HEK293 (cell line): ENCODE results near the gene CDX2.

Source experiments
- CTCF ChIA-PET: fragments of 350-600 bp; formaldehyde crosslinking; extraction: SDS; loops from one replicate; lab custom pipeline; 2021; ENCODE audit warnings: antibody characterized with exemption; lab: Yijun Ruan, JAX
- POLR2A ChIA-PET: fragments of 300-600 bp; formaldehyde crosslinking; extraction: SDS; loops from one replicate; lab custom pipeline; 2020; ENCODE audit warnings: antibody characterized with exemption, inconsistent platforms; lab: Yijun Ruan, JAX
- H3K27ac ChIP-seq: fragments of 200-500 bp; sonication (Bioruptor generic); 2 replicates; pipeline ENCODE4 v1.5.1; 2014; ENCODE audit warnings: low read depth, low read length, control low read depth, inconsistent platforms; ENCODE audit errors: extremely low read depth
- H3K36me3 ChIP-seq, 2 experiments: fragments of 200-500 bp in 1 of 2; sonication (Bioruptor generic) in 1 of 2; 1 replicate in 1 of 2; 2 replicates in 1 of 2; pipeline ENCODE4 v1.5.1; 2014 to 2017; ENCODE audit warnings: inconsistent platforms in 2 of 2, low read length in 2 of 2; ENCODE audit not compliant: control insufficient read depth in 2 of 2, insufficient read depth in 1 of 2
- H3K4me1 ChIP-seq: fragments of 200-500 bp; sonication (Bioruptor generic); 2 replicates; pipeline ENCODE4 v1.5.1; 2014; ENCODE audit warnings: mild to moderate bottlenecking, low read length, inconsistent platforms; ENCODE audit not compliant: control insufficient read depth, insufficient read depth
- H3K4me3 ChIP-seq: 2 replicates; pipeline ENCODE4 v1.5.1; 2011; ENCODE audit warnings: low read depth, mild to moderate bottlenecking, control low read depth, low read length, moderate library complexity
- H3K9me3 ChIP-seq: fragments of 200-500 bp; sonication (Bioruptor generic); 2 replicates; pipeline ENCODE4 v1.5.1; 2014; ENCODE audit warnings: low read depth, low read length, inconsistent platforms; ENCODE audit not compliant: control insufficient read depth, insufficient read depth
- BCL11B ChIP-seq: fragments of 450-650 bp; formaldehyde crosslinking; IDR thresholded peaks from 2 replicates; pipeline ENCODE4 v1.5.1; 2016; ENCODE audit warnings: low read depth, missing biosample characterization, missing genetic modification characterization
- GFI1B ChIP-seq: fragments of 450-650 bp; formaldehyde crosslinking; IDR thresholded peaks from 2 replicates; pipeline ENCODE4 v1.5.1; 2016; ENCODE audit warnings: missing biosample characterization, missing genetic modification characterization
- HOXC10 ChIP-seq: sonication (generic); formaldehyde crosslinking; IDR thresholded peaks from 2 replicates; pipeline ENCODE4 v1.8.1; 2023; ENCODE audit warnings: mild to moderate bottlenecking, missing genetic modification reagents
- KLF7 ChIP-seq: fragments of 450-650 bp; formaldehyde crosslinking; IDR thresholded peaks from 2 replicates; pipeline ENCODE4 v1.5.1; 2016; ENCODE audit warnings: missing biosample characterization, missing genetic modification characterization, borderline replicate concordance
- SCRT1 ChIP-seq: fragments of 450-650 bp; formaldehyde crosslinking; IDR thresholded peaks from 2 replicates; pipeline ENCODE4 v1.5.1; 2016; ENCODE audit warnings: missing biosample characterization, missing genetic modification characterization, borderline replicate concordance
- SCRT2 ChIP-seq: fragments of 450-650 bp; formaldehyde crosslinking; IDR thresholded peaks from 2 replicates; pipeline ENCODE4 v1.5.1; 2016; ENCODE audit warnings: missing biosample characterization, missing genetic modification characterization
- SETDB1 ChIP-seq: IDR thresholded peaks from one replicate; pipeline ENCODE4 v1.6.1; 2017; ENCODE audit warnings: mild to moderate bottlenecking, low read length, moderate library complexity, mixed read lengths; ENCODE audit not compliant: insufficient read length
- ZBTB21 ChIP-seq: fragments of 450-650 bp; formaldehyde crosslinking; IDR thresholded peaks from 2 replicates; pipeline ENCODE4 v1.5.1; 2017; ENCODE audit warnings: missing biosample characterization, missing genetic modification characterization
- ZBTB48 ChIP-seq: fragments of 450-650 bp; formaldehyde crosslinking; IDR thresholded peaks from 2 replicates; pipeline ENCODE4 v1.5.1; 2016; ENCODE audit warnings: missing biosample characterization, missing genetic modification characterization
- ZFP3 ChIP-seq: fragments of 450-650 bp; formaldehyde crosslinking; IDR thresholded peaks from 2 replicates; pipeline ENCODE4 v1.5.1; 2016; ENCODE audit warnings: low read depth, missing biosample characterization, missing genetic modification characterization
- ZFP37 ChIP-seq: fragments of 450-650 bp; formaldehyde crosslinking; IDR thresholded peaks from 2 replicates; pipeline ENCODE4 v1.5.1; 2016; ENCODE audit warnings: missing biosample characterization, missing genetic modification characterization
- ZNF16 ChIP-seq: fragments of 450-650 bp; formaldehyde crosslinking; IDR thresholded peaks from 2 replicates; pipeline ENCODE4 v1.5.1; 2016; ENCODE audit warnings: low read depth, missing biosample characterization, missing genetic modification characterization
- ZNF169 ChIP-seq: fragments of 450-650 bp; formaldehyde crosslinking; IDR thresholded peaks from 2 replicates; pipeline ENCODE4 v1.5.1; 2016; ENCODE audit warnings: missing biosample characterization, missing genetic modification characterization
- ZNF18 ChIP-seq: fragments of 450-650 bp; formaldehyde crosslinking; IDR thresholded peaks from 2 replicates; pipeline ENCODE4 v1.5.1; 2016; ENCODE audit warnings: missing biosample characterization, missing genetic modification characterization
- ZNF23 ChIP-seq: fragments of 450-650 bp; formaldehyde crosslinking; IDR thresholded peaks from 2 replicates; pipeline ENCODE4 v1.5.1; 2016; ENCODE audit warnings: missing biosample characterization, missing genetic modification characterization, borderline replicate concordance
- ZNF266 ChIP-seq: fragments of 450-650 bp; formaldehyde crosslinking; IDR thresholded peaks from 2 replicates; pipeline ENCODE4 v1.5.1; 2016; ENCODE audit warnings: missing biosample characterization, missing genetic modification characterization, low read depth
- ZNF335 ChIP-seq: fragments of 450-650 bp; formaldehyde crosslinking; conservative IDR thresholded peaks from 2 replicates; pipeline ENCODE4 v1.5.1; 2016; ENCODE audit warnings: missing biosample characterization, missing genetic modification characterization
- ZNF426 ChIP-seq: fragments of 450-650 bp; formaldehyde crosslinking; IDR thresholded peaks from 2 replicates; pipeline ENCODE4 v1.5.1; 2017; ENCODE audit warnings: missing biosample characterization, missing genetic modification characterization, mild to moderate bottlenecking, inconsistent platforms, moderate library complexity
- ZNF488 ChIP-seq: fragments of 450-650 bp; formaldehyde crosslinking; IDR thresholded peaks from 2 replicates; pipeline ENCODE4 v1.5.1; 2016; ENCODE audit warnings: missing biosample characterization, missing genetic modification characterization
- ZNF585B ChIP-seq: fragments of 450-650 bp; formaldehyde crosslinking; IDR thresholded peaks from 2 replicates; pipeline ENCODE4 v1.5.1; 2016; ENCODE audit warnings: missing biosample characterization, missing genetic modification characterization
- ZNF596 ChIP-seq: fragments of 450-650 bp; IDR thresholded peaks from 2 replicates; pipeline ENCODE4 v1.5.0; 2018; ENCODE audit warnings: missing biosample characterization, mild to moderate bottlenecking, missing genetic modification characterization, moderate library complexity
- ZNF610 ChIP-seq: fragments of 450-650 bp; formaldehyde crosslinking; IDR thresholded peaks from 2 replicates; pipeline ENCODE4 v1.5.1; 2016; ENCODE audit warnings: missing biosample characterization, missing genetic modification characterization, borderline replicate concordance
- ZNF660 ChIP-seq: fragments of 450-650 bp; IDR thresholded peaks from 2 replicates; pipeline ENCODE4 v1.5.1; 2018; ENCODE audit warnings: missing biosample characterization, mild to moderate bottlenecking, missing genetic modification characterization
- ZSCAN16 ChIP-seq: fragments of 450-650 bp; formaldehyde crosslinking; IDR thresholded peaks from 2 replicates; pipeline ENCODE4 v1.5.1; 2016; ENCODE audit warnings: missing biosample characterization, missing genetic modification characterization
- ZSCAN4 ChIP-seq: fragments of 450-650 bp; formaldehyde crosslinking; IDR thresholded peaks from 2 replicates; pipeline ENCODE4 v1.5.1; 2017; ENCODE audit warnings: missing biosample characterization, missing genetic modification characterization
- ZXDB ChIP-seq: fragments of 450-650 bp; formaldehyde crosslinking; IDR thresholded peaks from 2 replicates; pipeline ENCODE4 v1.5.1; 2016; ENCODE audit warnings: missing biosample characterization, missing genetic modification characterization

The CDX2 gene

GRCh38 chr13:27929868-27930267, 39.2 kb downstream of the CDX2 start:
- Histone ChIP-seq H3K4me3 (no peak overlapping the region), H3K4me1 (no peaks in the 10 kb centered on the region), H3K36me3 (peaks cover 0 to 5% of the 10 kb centered on the region in 2 experiments; a peak in 1 of 3 replicates), H3K9me3 (no peaks in the 10 kb centered on the region), H3K27ac (no peak overlapping the region)
- POLR2A ChIA-PET, result no interaction called here
- CTCF ChIA-PET, result no interaction called here
- TF ChIP-seq ZNF596 (tag by site-specific recombination), result 0 out of 2 replicates have a peak, but pooled peaks have one; percentile 56
- no peak for TF ChIP-seq ZNF169 (tag by site-specific recombination)

GRCh38 chr13:27928805-27929753, 40.0 kb downstream of the CDX2 start:
- ChIA-PET CTCF (no interaction called here), POLR2A (no interaction called here)
- Histone ChIP-seq H3K36me3 (peaks cover 0 to 5% of the 10 kb centered on the region in 2 experiments; a peak in 1 of 3 replicates), H3K4me1 (no peaks in the 10 kb centered on the region), H3K4me3 (no peak overlapping the region), H3K9me3 (no peaks in the 10 kb centered on the region), H3K27ac (no peak overlapping the region)
- TF ChIP-seq BCL11B (tag by site-specific recombination) (no peak), HOXC10 (CRISPR knock-in tag) (no peak), ZSCAN16 (no peak), ZFP37 (tag by site-specific recombination) (no peak), ZSCAN4 (no peak), SCRT1 (tag by site-specific recombination) (no peak), ZNF660 (tag by site-specific recombination) (no peak), GFI1B (tag by site-specific recombination) (no peak), ZXDB (tag by site-specific recombination) (no peak), ZNF488 (no peak), SETDB1 (no peak), ZNF610 (tag by site-specific recombination) (no peak), ZBTB48 (tag by site-specific recombination) (no peak), ZNF585B (tag by site-specific recombination) (no peak)

- H3K9me3 ChIP-seq, result no peaks in the 10 kb centered on the region
- H3K27ac ChIP-seq, result no peak overlapping the region
- ChIA-PET CTCF (no interaction called here), POLR2A (no interaction called here)
- TF ChIP-seq ZBTB21 (tag by site-specific recombination) (no peak), SCRT2 (tag by site-specific recombination) (no peak), ZFP3 (tag by site-specific recombination) (no peak), ZNF16 (no peak), ZNF426 (tag by site-specific recombination) (no peak), ZNF266 (tag by site-specific recombination) (no peak), ZNF335 (tag by site-specific recombination) (no peak), ZNF18 (tag by site-specific recombination) (no peak), KLF7 (tag by site-specific recombination) (no peak), ZNF23 (tag by site-specific recombination) (no peak)
- no peaks in the 10 kb centered on the region for H3K4me1 ChIP-seq
- peaks cover 0 to 5% of the 10 kb centered on the region in 2 experiments; a peak in 1 of 3 replicates for H3K36me3 ChIP-seq
- H3K4me3 ChIP-seq, result no peak overlapping the region
These were observed 40.7 kb downstream of the CDX2 start for GRCh38 chr13:27928353-27928804.
